HepG2 (cell line): ENCODE measurements around the gene AP5B1. TPM values are rescaled to one million over a fixed set of nuclear protein-coding genes. Genes with fewer than 3 reads are reported as not detected.
A peak's percentile ranks its signal among the peaks of the same experiment; 100 is the strongest.

Experiments
- CREM ChIP-seq, 2 experiments: sonication (generic) in 1 of 2; formaldehyde crosslinking in 1 of 2; IDR thresholded peaks; 2 replicates each; pipeline versions ENCODE4 v1.4.0 to v1.6.1; 2016 to 2020; ENCODE audit warnings: antibody characterized with exemption in 1 of 2, mild to moderate bottlenecking in 1 of 2, missing genetic modification reagents in 1 of 2
- DR1 ChIP-seq: sonication (generic); formaldehyde crosslinking; IDR thresholded peaks from 2 replicates; pipeline ENCODE4 v1.8.0; 2021; ENCODE audit warnings: mild to moderate bottlenecking, missing genetic modification reagents, inconsistent platforms
- ELF4 ChIP-seq: sonication (generic); formaldehyde crosslinking; IDR thresholded peaks from 2 replicates; pipeline ENCODE4 v1.5.0; 2020; ENCODE audit warnings: missing genetic modification reagents, mild to moderate bottlenecking, moderate library complexity, borderline replicate concordance
- ERF ChIP-seq: IDR thresholded peaks from 2 replicates; pipeline ENCODE4 v1.6.1; 2018; ENCODE audit warnings: missing biosample characterization, missing genetic modification reagents
- ETV5 ChIP-seq: IDR thresholded peaks from 2 replicates; pipeline ENCODE4 v1.6.1; 2018; ENCODE audit warnings: missing biosample characterization, missing genetic modification reagents, inconsistent platforms, borderline replicate concordance
- FLYWCH1 ChIP-seq: sonication (generic); formaldehyde crosslinking; IDR thresholded peaks from 2 replicates; pipeline ENCODE4 v1.8.1; 2023; ENCODE audit warnings: mild to moderate bottlenecking, missing genetic modification reagents
- FOSL2 ChIP-seq: sonication (generic); formaldehyde crosslinking; IDR thresholded peaks from 2 replicates; pipeline ENCODE4 v1.4.0; 2020; ENCODE audit warnings: missing genetic modification reagents
- FOXK2 ChIP-seq: fragments of 450-650 bp; IDR thresholded peaks from 2 replicates; pipeline ENCODE4 v1.6.1; 2016
- GTF3A ChIP-seq: sonication (generic); formaldehyde crosslinking; conservative IDR thresholded peaks from 2 replicates; pipeline ENCODE4 v1.4.0; 2020; ENCODE audit warnings: mild to moderate bottlenecking, missing genetic modification reagents
- KLF12 ChIP-seq: sonication (generic); formaldehyde crosslinking; IDR thresholded peaks from 2 replicates; pipeline ENCODE4 v1.4.0; 2020; ENCODE audit warnings: missing genetic modification reagents, borderline replicate concordance
- MXI1 ChIP-seq: IDR thresholded peaks from 3 replicates; pipeline ENCODE4 v1.6.1; 2012; ENCODE audit warnings: low read depth, low read length, inconsistent platforms, borderline replicate concordance
- PHF20 ChIP-seq: sonication (generic); formaldehyde crosslinking; IDR thresholded peaks from 2 replicates; pipeline ENCODE4 v1.5.0; 2020; ENCODE audit warnings: mild to moderate bottlenecking, missing genetic modification reagents
- PLRG1 ChIP-seq: fragments of 450-650 bp; conservative IDR thresholded peaks from 2 replicates; pipeline ENCODE4 v1.6.1; 2016
- POLR2G ChIP-seq: fragments of 200-400 bp; formaldehyde crosslinking; IDR thresholded peaks from 2 replicates; pipeline ENCODE4 v1.6.1; 2018; ENCODE audit warnings: mild to moderate bottlenecking, low read depth, low read length, moderate library complexity
- TBX2 ChIP-seq: sonication (generic); formaldehyde crosslinking; IDR thresholded peaks from 2 replicates; pipeline ENCODE4 v1.5.0; 2020; ENCODE audit warnings: missing genetic modification reagents, mild to moderate bottlenecking, borderline replicate concordance
- YEATS2 ChIP-seq: sonication (generic); formaldehyde crosslinking; IDR thresholded peaks from 2 replicates; pipeline ENCODE4 v1.4.0; 2020; ENCODE audit warnings: missing genetic modification reagents, borderline replicate concordance
- ZFP90 ChIP-seq: sonication (generic); formaldehyde crosslinking; IDR thresholded peaks from 2 replicates; pipeline ENCODE4 v1.8.0; 2022; ENCODE audit warnings: missing genetic modification reagents, mild to moderate bottlenecking, inconsistent platforms, borderline replicate concordance
- ZNF33A ChIP-seq: sonication (generic); formaldehyde crosslinking; IDR thresholded peaks from 2 replicates; pipeline ENCODE4 v1.5.1; 2020; ENCODE audit warnings: missing genetic modification reagents, mild to moderate bottlenecking, moderate library complexity, borderline replicate concordance
- ZNF432 ChIP-seq: sonication (generic); formaldehyde crosslinking; IDR thresholded peaks from 2 replicates; pipeline ENCODE4 v1.5.0; 2020; ENCODE audit warnings: missing genetic modification reagents, mild to moderate bottlenecking, borderline replicate concordance
- polyA plus RNA-seq, 8 experiments: library from polyadenylated mRNA; depleted of rRNA in 3 of 8; stranded (reverse) in 7 of 8; unstranded in 1 of 8; fragments of >200 nt; fragmentation: Illumina TruSeq in 4 of 8; extraction: Trizol in 4 of 8; gene quantifications; 2 replicates each; pipeline versions ENCODE4 v1.2.1 to v1.2.3, GENCODE V29; 2011 to 2016; ENCODE audit warnings: low read depth in 4 of 8, missing spikeins in 1 of 8, mixed read lengths in 1 of 8; ENCODE audit not compliant: insufficient read depth in 1 of 8
- total RNA-seq, 5 experiments: library from RNA; depleted of rRNA; stranded (reverse); fragments of >200 nt; fragmentation: Illumina TruSeq; extraction: Trizol; gene quantifications; 2 replicates each; pipeline ENCODE4 v1.2.3, GENCODE V29; 2016; ENCODE audit warnings: low read depth in 1 of 5
- TF ChIP-seq, protein P1 (sequence below): sonication (generic); formaldehyde crosslinking; conservative IDR thresholded peaks from 2 replicates; pipeline ENCODE4 v1.5.0; 2020; ENCODE audit warnings: missing genetic modification reagents
- TF ChIP-seq, protein P2 (sequence below): sonication (generic); formaldehyde crosslinking; IDR thresholded peaks from 2 replicates; pipeline ENCODE4 v1.8.0; 2022; ENCODE audit warnings: mild to moderate bottlenecking, missing genetic modification reagents
- TF ChIP-seq, protein P3 (sequence below): fragments of 450-650 bp; IDR thresholded peaks from 2 replicates; pipeline ENCODE4 v1.6.1; 2017

AP5B1 gene
- total and polyA plus RNA-seq, 2 of the 13 experiments (the other 11 are each of a cell fraction or from before 2014, with no cell fraction given) = 1.7 to 4.4 TPM

DNA sequence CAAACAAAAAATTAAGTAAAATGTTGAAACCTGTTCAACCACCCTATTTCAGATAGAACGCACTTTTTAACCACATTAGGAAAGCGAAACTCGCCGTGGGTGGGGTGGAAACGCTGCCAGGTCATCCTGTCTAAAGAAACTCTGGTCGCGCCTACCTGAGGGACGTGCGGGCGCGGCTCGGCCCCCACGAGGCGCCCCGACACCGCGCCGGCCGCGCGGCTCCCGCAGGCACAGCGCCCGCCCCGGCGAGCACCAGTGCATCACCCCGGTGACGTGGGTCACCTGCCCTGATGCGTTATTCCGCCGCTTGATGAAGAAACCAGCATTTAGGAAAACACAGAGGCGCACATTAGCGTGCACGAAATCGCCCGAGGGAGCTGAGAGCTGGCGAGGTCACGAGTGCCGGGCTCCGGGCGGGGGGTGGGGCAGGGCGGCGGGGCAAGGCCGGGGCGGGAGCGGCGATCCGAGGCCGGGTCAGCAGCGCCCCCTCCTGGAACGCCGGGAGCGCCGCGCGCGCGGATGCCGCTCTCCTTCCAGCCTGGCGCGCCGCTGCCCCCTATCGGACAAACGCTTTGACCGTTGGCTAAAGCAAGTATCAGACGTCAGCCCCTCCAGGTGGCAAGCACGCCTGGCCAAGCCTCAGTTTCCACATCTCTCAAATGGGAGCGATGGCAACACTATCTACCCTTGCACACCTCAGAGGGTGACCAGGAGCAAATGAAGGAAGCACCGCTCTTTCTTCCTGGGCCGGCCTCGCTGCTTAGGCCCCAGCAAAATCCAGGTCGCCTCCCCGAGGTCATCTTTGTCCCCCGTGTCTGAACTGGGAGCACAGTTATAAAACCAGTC lies 37.3 kb upstream of the AP5B1 start (continued):
- TF ChIP-seq POLR2G (0 out of 2 replicates have a peak, but pooled peaks have one; percentile 45), ERF (CRISPR knock-in tag) (no peak; the same call in 1 of the 2 replicates), ZNF33A (CRISPR knock-in tag) (no peak), YEATS2 (CRISPR knock-in tag) (0 out of 2 replicates have a peak, but pooled peaks have one; percentile 27), KLF12 (0 out of 2 replicates have a peak, but pooled peaks have one; percentile 42), ELF4 (CRISPR knock-in tag) (no peak), PLRG1 (no peak), FLYWCH1 (CRISPR knock-in tag) (no peak), TBX2 (CRISPR knock-in tag) (0 out of 2 replicates have a peak, but pooled peaks have one; percentile 37), ETV5 (CRISPR knock-in tag) (no peak; the same call in 1 of the 2 replicates), ZNF432 (CRISPR knock-in tag) (no peak), DR1 (no peak), CREM (IDR thresholded peaks at IDR 0.05) (no peak), CREM (CRISPR knock-in tag; IDR thresholded peaks at IDR 0.05) (no peak), GTF3A (no peak), PHF20 (peak; percentile 55; the same call in 1 of the 2 replicates), ZFP90 (peak; percentile 28; the same call in 1 of the 2 replicates), FOSL2 (peak; percentile 31; the same call in 1 of the 2 replicates), FOXK2 (no peak), MXI1 (peak; percentile 43; the same call in 1 of the 3 replicates)
- TF ChIP-seq, protein P1, sequence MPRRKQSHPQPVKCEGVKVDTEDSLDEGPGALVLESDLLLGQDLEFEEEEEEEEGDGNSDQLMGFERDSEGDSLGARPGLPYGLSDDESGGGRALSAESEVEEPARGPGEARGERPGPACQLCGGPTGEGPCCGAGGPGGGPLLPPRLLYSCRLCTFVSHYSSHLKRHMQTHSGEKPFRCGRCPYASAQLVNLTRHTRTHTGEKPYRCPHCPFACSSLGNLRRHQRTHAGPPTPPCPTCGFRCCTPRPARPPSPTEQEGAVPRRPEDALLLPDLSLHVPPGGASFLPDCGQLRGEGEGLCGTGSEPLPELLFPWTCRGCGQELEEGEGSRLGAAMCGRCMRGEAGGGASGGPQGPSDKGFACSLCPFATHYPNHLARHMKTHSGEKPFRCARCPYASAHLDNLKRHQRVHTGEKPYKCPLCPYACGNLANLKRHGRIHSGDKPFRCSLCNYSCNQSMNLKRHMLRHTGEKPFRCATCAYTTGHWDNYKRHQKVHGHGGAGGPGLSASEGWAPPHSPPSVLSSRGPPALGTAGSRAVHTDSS = no peak
- TF ChIP-seq, protein P2, sequence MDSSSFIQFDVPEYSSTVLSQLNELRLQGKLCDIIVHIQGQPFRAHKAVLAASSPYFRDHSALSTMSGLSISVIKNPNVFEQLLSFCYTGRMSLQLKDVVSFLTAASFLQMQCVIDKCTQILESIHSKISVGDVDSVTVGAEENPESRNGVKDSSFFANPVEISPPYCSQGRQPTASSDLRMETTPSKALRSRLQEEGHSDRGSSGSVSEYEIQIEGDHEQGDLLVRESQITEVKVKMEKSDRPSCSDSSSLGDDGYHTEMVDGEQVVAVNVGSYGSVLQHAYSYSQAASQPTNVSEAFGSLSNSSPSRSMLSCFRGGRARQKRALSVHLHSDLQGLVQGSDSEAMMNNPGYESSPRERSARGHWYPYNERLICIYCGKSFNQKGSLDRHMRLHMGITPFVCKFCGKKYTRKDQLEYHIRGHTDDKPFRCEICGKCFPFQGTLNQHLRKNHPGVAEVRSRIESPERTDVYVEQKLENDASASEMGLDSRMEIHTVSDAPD (CRISPR knock-in tag) = 0 out of 2 replicates have a peak, but pooled peaks have one; percentile 28
- TF ChIP-seq, protein P3, sequence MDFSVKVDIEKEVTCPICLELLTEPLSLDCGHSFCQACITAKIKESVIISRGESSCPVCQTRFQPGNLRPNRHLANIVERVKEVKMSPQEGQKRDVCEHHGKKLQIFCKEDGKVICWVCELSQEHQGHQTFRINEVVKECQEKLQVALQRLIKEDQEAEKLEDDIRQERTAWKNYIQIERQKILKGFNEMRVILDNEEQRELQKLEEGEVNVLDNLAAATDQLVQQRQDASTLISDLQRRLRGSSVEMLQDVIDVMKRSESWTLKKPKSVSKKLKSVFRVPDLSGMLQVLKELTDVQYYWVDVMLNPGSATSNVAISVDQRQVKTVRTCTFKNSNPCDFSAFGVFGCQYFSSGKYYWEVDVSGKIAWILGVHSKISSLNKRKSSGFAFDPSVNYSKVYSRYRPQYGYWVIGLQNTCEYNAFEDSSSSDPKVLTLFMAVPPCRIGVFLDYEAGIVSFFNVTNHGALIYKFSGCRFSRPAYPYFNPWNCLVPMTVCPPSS = no peak
